HCT116 (cell line): ENCODE measurements around the gene PARP6. TPM values are rescaled to one million over a fixed set of nuclear protein-coding genes. Genes with fewer than 3 reads are reported as not detected.

ENCODE experiments used
- total RNA-seq: library from RNA; stranded (reverse); gene quantifications from one replicate; pipeline ENCODE4 v1.2.1, GENCODE V29; 2021; ENCODE audit not compliant: unreplicated experiment

The PARP6 gene
- total RNA-seq, 1 experiment from 2014 or later, result 67.9 TPM

Other genes with a start within 250 kb of the PARP6 start
- 23.0 TPM for gene MYO9A, start 154.4 kb downstream of the PARP6 start, total RNA-seq
- gene SENP8, start 154.2 kb downstream of the PARP6 start, total RNA-seq, result 3.8 TPM
- 8.0 TPM for gene GRAMD2A, start 74.8 kb downstream of the PARP6 start, total RNA-seq
- gene PKM, start 41.4 kb downstream of the PARP6 start, total RNA-seq, result 1,664 TPM
- gene CELF6, start 47.6 kb upstream of the PARP6 start, total RNA-seq, result 0.52 TPM
- gene HEXA, start 103.5 kb upstream of the PARP6 start, total RNA-seq, result 57.1 TPM
- not detected for gene TMEM202, start 125.8 kb upstream of the PARP6 start, total RNA-seq
- gene ARIH1, start 201.8 kb upstream of the PARP6 start, total RNA-seq, result 209 TPM